ENCODE measurements around the gene TERT.

GRCh38 chr5:1261643-1262042, 33.2 kb downstream of the TERT start:
- TF ChIP-seq GATA1 (IDR thresholded peaks at IDR 0.05; ENCODE audit: low read depth, low read length): no peak
- no peak for TF ChIP-seq POLR2A (IDR thresholded peaks at IDR 0.05; ENCODE audit: low read length)
